Neural cell (in vitro differentiated cells): Measurements from ENCODE around the gene DMWD. TPM values are rescaled to one million over a fixed set of nuclear protein-coding genes. Genes with fewer than 3 reads are reported as not detected.

Experiments
- H2AFZ ChIP-seq: fragments of 200-600, 300-800 bp; sonication (generic), shearing (Covaris generic); 2 replicates; pipeline ENCODE4 v1.6.0; 2014; ENCODE audit warnings: low read depth, mild to moderate bottlenecking, antibody characterized with exemption, low read length, moderate library complexity
- H3F3A ChIP-seq: fragments of 200-600 bp; shearing (Covaris generic); 2 replicates; pipeline ENCODE4 v1.6.1; 2016; ENCODE audit warnings: mild to moderate bottlenecking, moderate library complexity, mixed read lengths, antibody characterized with exemption, low read length; ENCODE audit not compliant: insufficient read depth, poor library complexity, severe bottlenecking
- H3K27ac ChIP-seq: fragments of 200-600, 300-800 bp; sonication (generic), shearing (Covaris generic); 2 replicates; pipeline ENCODE4 v1.5.1; 2014; ENCODE audit warnings: mild to moderate bottlenecking, low read length, moderate library complexity
- H3K27me3 ChIP-seq: fragments of 300-800, 200-600 bp; sonication (generic), shearing (Covaris generic); 2 replicates; pipeline ENCODE4 v1.6.0; 2014; ENCODE audit warnings: mild to moderate bottlenecking, low read depth, low read length, moderate library complexity; ENCODE audit not compliant: insufficient read depth
- H3K36me3 ChIP-seq: fragments of 300-800, 200-600 bp; sonication (generic), shearing (Covaris generic); 2 replicates; pipeline ENCODE4 v1.5.1; 2014; ENCODE audit warnings: mild to moderate bottlenecking, antibody characterized with exemption, low read length, moderate library complexity; ENCODE audit not compliant: insufficient read depth
- H3K4me2 ChIP-seq: fragments of 300-800, 200-600 bp; sonication (generic), shearing (Covaris generic); 2 replicates; pipeline ENCODE4 v1.6.0; 2014; ENCODE audit warnings: mild to moderate bottlenecking, low read length
- H3K4me3 ChIP-seq: fragments of 300-800, 200-600 bp; sonication (generic), shearing (Covaris generic); 2 replicates; pipeline ENCODE4 v1.5.1; 2014; ENCODE audit warnings: mild to moderate bottlenecking, low read length, moderate library complexity
- H3K79me2 ChIP-seq: fragments of 200-600 bp; shearing (Covaris generic); replicated peaks from 2 replicates; pipeline ENCODE4 v1.6.0; 2014; ENCODE audit warnings: mild to moderate bottlenecking, low read length, moderate library complexity; ENCODE audit not compliant: insufficient read depth
- H3K9ac ChIP-seq: fragments of 300-800, 200-600 bp; sonication (generic), shearing (Covaris generic); 2 replicates; pipeline ENCODE4 v1.6.1; 2016; ENCODE audit warnings: mild to moderate bottlenecking, low read length, mixed read lengths
- H3K9me2 ChIP-seq: fragments of 200-600 bp; shearing (Covaris generic); 2 replicates; pipeline ENCODE4 v1.6.1; 2016; ENCODE audit warnings: mild to moderate bottlenecking, low read length, mixed read lengths; ENCODE audit not compliant: insufficient read depth
- H3K9me3 ChIP-seq: fragments of 200-600, 300-800 bp; sonication (generic), shearing (Covaris generic); 2 replicates; pipeline ENCODE4 v1.6.1; 2016; ENCODE audit warnings: mild to moderate bottlenecking, mixed run types, low read length, moderate library complexity, mixed read lengths
- H4K20me1 ChIP-seq: fragments of 200-600 bp; shearing (Covaris generic); 2 replicates; pipeline ENCODE4 v1.6.1; 2016; ENCODE audit warnings: mild to moderate bottlenecking, mixed run types; ENCODE audit not compliant: insufficient read depth
- EP300 ChIP-seq: fragments of 450-650 bp; conservative IDR thresholded peaks from 2 replicates; pipeline ENCODE4 v1.6.1; 2014; ENCODE audit warnings: antibody characterized with exemption, mild to moderate bottlenecking, moderate library complexity; ENCODE audit not compliant: poor library complexity, severe bottlenecking
- EZH2 ChIP-seq: fragments of 200-600, 300-800 bp; shearing (Covaris generic), sonication (generic); IDR thresholded peaks from 2 replicates; pipeline ENCODE4 v1.6.1; 2014; ENCODE audit warnings: antibody characterized with exemption, low read length, borderline replicate concordance, mild to moderate bottlenecking; ENCODE audit not compliant: insufficient read depth, poor library complexity, severe bottlenecking
- MXI1 ChIP-seq: fragments of 450-650 bp; conservative IDR thresholded peaks from 2 replicates; pipeline ENCODE4 v1.6.1; 2014; ENCODE audit warnings: antibody characterized with exemption, mild to moderate bottlenecking; ENCODE audit not compliant: poor library complexity, severe bottlenecking
- POLR2AphosphoS5 ChIP-seq: IDR thresholded peaks from 2 replicates; pipeline ENCODE4 v1.6.1; 2012
- RAD21 ChIP-seq: fragments of 450-650 bp; conservative IDR thresholded peaks from 2 replicates; pipeline ENCODE4 v1.6.1; 2014; ENCODE audit warnings: antibody characterized with exemption, mild to moderate bottlenecking, moderate library complexity
- SMC3 ChIP-seq: fragments of 450-650 bp; conservative IDR thresholded peaks from 2 replicates; pipeline ENCODE4 v1.6.1; 2014; ENCODE audit warnings: antibody characterized with exemption, mild to moderate bottlenecking, moderate library complexity; ENCODE audit not compliant: poor library complexity
- TAF1 ChIP-seq: IDR thresholded peaks from 2 replicates; pipeline ENCODE4 v1.6.1; 2012; ENCODE audit warnings: low read depth
- polyA plus RNA-seq: library from polyadenylated mRNA; depleted of rRNA; stranded (reverse); fragments of >200 nt; gene quantifications from 2 replicates; pipeline ENCODE4 v1.2.3, GENCODE V29; 2014
- TF ChIP-seq, protein P1 (sequence below): IDR thresholded peaks from 2 replicates; pipeline ENCODE4 v1.6.1; 2012; ENCODE audit warnings: borderline replicate concordance
- TF ChIP-seq, protein P2 (sequence below): fragments of 450-650 bp; IDR thresholded peaks from 2 replicates; pipeline ENCODE4 v1.5.1; 2014; ENCODE audit warnings: antibody characterized with exemption, mild to moderate bottlenecking, moderate library complexity; ENCODE audit not compliant: poor library complexity, severe bottlenecking

The DMWD gene
- polyA plus RNA-seq, 1 donor from 2014 or later = 20.4 TPM

DNA sequence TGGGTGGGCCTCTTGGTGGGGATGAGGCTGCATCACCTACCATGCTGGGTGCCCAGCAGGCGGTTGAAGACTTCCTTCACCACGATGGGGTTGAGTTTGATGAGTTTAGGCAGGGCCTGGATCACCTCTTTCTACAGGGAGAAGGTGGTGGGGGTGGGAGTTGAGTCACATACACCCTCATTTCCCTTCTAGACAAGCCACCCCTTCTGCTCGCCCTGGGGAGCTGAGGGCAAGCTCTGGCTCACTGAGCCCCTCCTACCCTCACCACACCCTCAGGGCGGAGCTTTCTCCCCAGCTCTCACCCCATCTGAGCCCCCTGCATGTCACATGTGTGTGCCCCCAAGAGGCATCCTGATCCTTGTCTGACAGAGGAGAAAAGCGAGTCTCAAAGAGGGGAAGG, 30.1 kb upstream of the DMWD start:
- Histone ChIP-seq H3K9ac (no peak overlapping the region), H3K36me3 (no peaks in the 10 kb centered on the region)
- no peak for TF ChIP-seq TAF1
- TF ChIP-seq, protein P1, sequence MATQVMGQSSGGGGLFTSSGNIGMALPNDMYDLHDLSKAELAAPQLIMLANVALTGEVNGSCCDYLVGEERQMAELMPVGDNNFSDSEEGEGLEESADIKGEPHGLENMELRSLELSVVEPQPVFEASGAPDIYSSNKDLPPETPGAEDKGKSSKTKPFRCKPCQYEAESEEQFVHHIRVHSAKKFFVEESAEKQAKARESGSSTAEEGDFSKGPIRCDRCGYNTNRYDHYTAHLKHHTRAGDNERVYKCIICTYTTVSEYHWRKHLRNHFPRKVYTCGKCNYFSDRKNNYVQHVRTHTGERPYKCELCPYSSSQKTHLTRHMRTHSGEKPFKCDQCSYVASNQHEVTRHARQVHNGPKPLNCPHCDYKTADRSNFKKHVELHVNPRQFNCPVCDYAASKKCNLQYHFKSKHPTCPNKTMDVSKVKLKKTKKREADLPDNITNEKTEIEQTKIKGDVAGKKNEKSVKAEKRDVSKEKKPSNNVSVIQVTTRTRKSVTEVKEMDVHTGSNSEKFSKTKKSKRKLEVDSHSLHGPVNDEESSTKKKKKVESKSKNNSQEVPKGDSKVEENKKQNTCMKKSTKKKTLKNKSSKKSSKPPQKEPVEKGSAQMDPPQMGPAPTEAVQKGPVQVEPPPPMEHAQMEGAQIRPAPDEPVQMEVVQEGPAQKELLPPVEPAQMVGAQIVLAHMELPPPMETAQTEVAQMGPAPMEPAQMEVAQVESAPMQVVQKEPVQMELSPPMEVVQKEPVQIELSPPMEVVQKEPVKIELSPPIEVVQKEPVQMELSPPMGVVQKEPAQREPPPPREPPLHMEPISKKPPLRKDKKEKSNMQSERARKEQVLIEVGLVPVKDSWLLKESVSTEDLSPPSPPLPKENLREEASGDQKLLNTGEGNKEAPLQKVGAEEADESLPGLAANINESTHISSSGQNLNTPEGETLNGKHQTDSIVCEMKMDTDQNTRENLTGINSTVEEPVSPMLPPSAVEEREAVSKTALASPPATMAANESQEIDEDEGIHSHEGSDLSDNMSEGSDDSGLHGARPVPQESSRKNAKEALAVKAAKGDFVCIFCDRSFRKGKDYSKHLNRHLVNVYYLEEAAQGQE = no peak
- TF ChIP-seq EZH2 = no peak
- no peak for TF ChIP-seq MXI1
- no peak for TF ChIP-seq SMC3
- TF ChIP-seq, protein P2, sequence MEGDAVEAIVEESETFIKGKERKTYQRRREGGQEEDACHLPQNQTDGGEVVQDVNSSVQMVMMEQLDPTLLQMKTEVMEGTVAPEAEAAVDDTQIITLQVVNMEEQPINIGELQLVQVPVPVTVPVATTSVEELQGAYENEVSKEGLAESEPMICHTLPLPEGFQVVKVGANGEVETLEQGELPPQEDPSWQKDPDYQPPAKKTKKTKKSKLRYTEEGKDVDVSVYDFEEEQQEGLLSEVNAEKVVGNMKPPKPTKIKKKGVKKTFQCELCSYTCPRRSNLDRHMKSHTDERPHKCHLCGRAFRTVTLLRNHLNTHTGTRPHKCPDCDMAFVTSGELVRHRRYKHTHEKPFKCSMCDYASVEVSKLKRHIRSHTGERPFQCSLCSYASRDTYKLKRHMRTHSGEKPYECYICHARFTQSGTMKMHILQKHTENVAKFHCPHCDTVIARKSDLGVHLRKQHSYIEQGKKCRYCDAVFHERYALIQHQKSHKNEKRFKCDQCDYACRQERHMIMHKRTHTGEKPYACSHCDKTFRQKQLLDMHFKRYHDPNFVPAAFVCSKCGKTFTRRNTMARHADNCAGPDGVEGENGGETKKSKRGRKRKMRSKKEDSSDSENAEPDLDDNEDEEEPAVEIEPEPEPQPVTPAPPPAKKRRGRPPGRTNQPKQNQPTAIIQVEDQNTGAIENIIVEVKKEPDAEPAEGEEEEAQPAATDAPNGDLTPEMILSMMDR = no peak
- no peak for TF ChIP-seq EP300
- TF ChIP-seq POLR2AphosphoS5 = no peak
- TF ChIP-seq RAD21 = no peak

DNA sequence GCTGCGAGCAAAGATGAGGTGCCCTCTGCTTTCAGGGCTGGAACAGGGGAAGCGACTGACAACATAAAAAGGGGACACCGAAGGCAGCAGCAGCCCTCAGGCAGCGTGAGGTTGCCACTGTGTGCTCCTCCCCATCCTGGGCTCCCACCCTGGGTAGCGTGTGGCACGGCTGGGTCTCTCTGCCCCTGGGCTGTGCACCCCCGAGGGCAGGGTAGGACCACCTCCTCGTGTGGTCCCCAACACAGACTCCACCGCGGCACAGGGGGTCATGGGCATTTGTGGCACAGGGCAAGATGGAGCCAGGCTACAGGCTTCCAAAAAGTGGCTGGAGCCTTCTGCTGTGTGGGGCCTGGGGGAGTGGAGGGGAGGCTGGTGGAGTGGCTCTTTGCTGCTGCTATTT, 28.9 kb upstream of the DMWD start:
- no peaks in the 10 kb centered on the region for H3K9me3 ChIP-seq
- H3K4me3 ChIP-seq = no peak overlapping the region
- no peaks in the 10 kb centered on the region for H3K36me3 ChIP-seq
- H2AFZ ChIP-seq = no peak overlapping the region
- H3K27ac ChIP-seq = no peak overlapping the region
- H3K4me2 ChIP-seq = no peak overlapping the region
- no peaks in the 10 kb centered on the region for H3K9me2 ChIP-seq
- H3K27me3 ChIP-seq = no peaks in the 10 kb centered on the region
- no peaks in the 10 kb centered on the region for H4K20me1 ChIP-seq
- TF ChIP-seq, protein P2 = no peak
- TF ChIP-seq MXI1 = no peak
- TF ChIP-seq RAD21 = no peak
- TF ChIP-seq, protein P1 = no peak
- TF ChIP-seq SMC3 = no peak
- TF ChIP-seq EP300 = no peak
- no peak for TF ChIP-seq POLR2AphosphoS5
- no peak for TF ChIP-seq TAF1
- no peak for TF ChIP-seq EZH2
- no peaks in the 10 kb centered on the region for H3F3A ChIP-seq
- H3K9ac ChIP-seq = no peak overlapping the region
- H3K79me2 ChIP-seq = no peaks in the 10 kb centered on the region

More for the DNA sequence above, 30.1 kb upstream of the DMWD start:
- no peak overlapping the region for H3K4me3 ChIP-seq
- H3F3A ChIP-seq = no peaks in the 10 kb centered on the region
- no peaks in the 10 kb centered on the region for H3K27me3 ChIP-seq
- H3K27ac ChIP-seq = no peak overlapping the region
- no peak overlapping the region for H2AFZ ChIP-seq
- no peaks in the 10 kb centered on the region for H3K79me2 ChIP-seq
- no peak overlapping the region for H3K4me2 ChIP-seq
- H3K9me3 ChIP-seq = no peaks in the 10 kb centered on the region
- H3K9me2 ChIP-seq = no peaks in the 10 kb centered on the region
- no peaks in the 10 kb centered on the region for H4K20me1 ChIP-seq
